ENCODE measurements around the gene RAPGEF4. TPM values are rescaled to one million over a fixed set of nuclear protein-coding genes. Genes with fewer than 3 reads are reported as not detected.
A peak's percentile ranks its signal among the peaks of the same experiment; 100 is the strongest.

The RAPGEF4 gene
- polyA plus RNA-seq, 4 donors: 8.5 to 11.6 (median 10.2) TPM

GRCh38 chr2:173051463-173052215, 316.0 kb downstream of the RAPGEF4 start:
- DNase-seq (ENCODE audit: low read depth in 4 of 4, low spot score in 2 of 4): no peak

- no peak for DNase-seq (ENCODE audit: low read depth in 4 of 4, low spot score in 2 of 4)
Observed at GRCh38 chr2:173053043-173053699, 317.5 kb downstream of the RAPGEF4 start.

- no peak for DNase-seq (ENCODE audit: low read depth in 4 of 4, low spot score in 2 of 4)
Observed at GRCh38 chr2:173054466-173054865, 318.8 kb downstream of the RAPGEF4 start.

GRCh38 chr2:173056705-173057364, 321.2 kb downstream of the RAPGEF4 start:
- no peak for DNase-seq (ENCODE audit: low read depth in 4 of 4, low spot score in 2 of 4)

GRCh38 chr2:173058097-173058496, 322.5 kb downstream of the RAPGEF4 start:
- no peak for DNase-seq (ENCODE audit: low read depth in 4 of 4, low spot score in 2 of 4)

- DNase-seq (ENCODE audit: low read depth in 4 of 4, low spot score in 2 of 4): no peak
Observed at GRCh38 chr2:173058673-173059072, 323.0 kb downstream of the RAPGEF4 start.

GRCh38 chr2:173059292-173059691, 323.6 kb downstream of the RAPGEF4 start:
- DNase-seq (ENCODE audit: low read depth in 4 of 4, low spot score in 2 of 4): no peak

GRCh38 chr2:173059971-173060461, 324.4 kb downstream of the RAPGEF4 start:
- DNase-seq (ENCODE audit: low read depth in 4 of 4, low spot score in 2 of 4): no peak

GRCh38 chr2:173062801-173063200, 327.2 kb downstream of the RAPGEF4 start:
- DNase-seq (ENCODE audit: low read depth in 4 of 4, low spot score in 2 of 4): no peak

GRCh38 chr2:173064151-173064805, 328.6 kb downstream of the RAPGEF4 start:
- no peak for DNase-seq (ENCODE audit: low read depth in 4 of 4, low spot score in 2 of 4)

GRCh38 chr2:173066887-173067676, 331.4 kb downstream of the RAPGEF4 start:
- DNase-seq (ENCODE audit: low read depth in 4 of 4, low spot score in 2 of 4): no peak

- DNase-seq (ENCODE audit: low read depth in 4 of 4, low spot score in 2 of 4): no peak
Observed at GRCh38 chr2:173075056-173075780, 339.6 kb downstream of the RAPGEF4 start.

- DNase-seq (ENCODE audit: low read depth in 4 of 4, low spot score in 2 of 4): peak in 3 of 4 donors; percentile 36 to 54 (median 51)
Observed at GRCh38 chr2:173075781-173076580, 340.3 kb downstream of the RAPGEF4 start, which contains the start of gene MAP3K20. MAP3K20 (plus strand) TSS chr2:173075846; CDS start chr2:173091032, 15,186 bp downstream.

- DNase-seq (ENCODE audit: low read depth in 4 of 4, low spot score in 2 of 4): peak; percentile 36 to 68 (median 50)
Observed at GRCh38 chr2:173076581-173077345, 341.1 kb downstream of the RAPGEF4 start.

GRCh38 chr2:173077506-173078177, 342.0 kb downstream of the RAPGEF4 start:
- DNase-seq (ENCODE audit: low read depth in 4 of 4, low spot score in 2 of 4): no peak

GRCh38 chr2:173079141-173079540, 343.5 kb downstream of the RAPGEF4 start:
- no peak for DNase-seq (ENCODE audit: low read depth in 4 of 4, low spot score in 2 of 4)
